Measurements from ENCODE around the gene UBIAD1. TPM values are rescaled to one million over a fixed set of nuclear protein-coding genes. Genes with fewer than 3 reads are reported as not detected.

The UBIAD1 gene
- total and polyA plus RNA-seq, 10 of the 15 experiments (the other 5 are each of a cell fraction or from before 2014, with no cell fraction given), result 4.5 to 23.8 (median 16.0) TPM

DNA sequence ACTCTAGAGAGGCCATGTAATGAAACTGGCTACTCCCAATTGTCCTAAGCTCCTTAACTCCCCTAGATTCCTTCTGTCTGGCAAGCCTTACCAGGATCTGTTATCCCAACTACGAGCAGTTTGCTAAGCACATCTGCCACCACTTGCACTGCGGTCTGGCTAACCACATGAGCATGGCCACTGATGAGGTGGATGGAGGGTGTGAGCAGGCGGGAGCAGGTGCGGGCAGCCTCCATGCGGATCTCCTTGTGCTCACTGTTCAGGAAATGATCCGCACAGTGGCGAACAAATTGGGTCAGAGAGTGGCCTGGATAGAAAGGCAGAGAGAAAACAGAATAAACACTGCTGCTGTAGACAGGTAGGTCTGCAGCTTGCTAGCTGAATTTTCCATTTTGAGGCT, 34.7 kb upstream of the UBIAD1 start:
- DNase-seq (ENCODE audit: low read depth, low spot score) (no peak), FAIRE-seq (no peak), ATAC-seq (no peak)
- H3K4me1 ChIP-seq (ENCODE audit: control insufficient read depth, insufficient read depth, low read length), result peaks cover 3% of the 10 kb centered on the region; the same call in 1 of the 2 replicates
- H3K4me3 ChIP-seq, result no peak overlapping the region
- no peaks in the 10 kb centered on the region; the same call in 1 of the 2 replicates for H4K20me1 ChIP-seq (ENCODE audit: control insufficient read depth, insufficient read depth)
- H3K36me3 ChIP-seq (ENCODE audit: control insufficient read depth in 2 of 2, insufficient read depth in 2 of 2, low read length in 1 of 2), result peaks cover 18 to 32% of the 10 kb centered on the region in 2 experiments
- in situ Hi-C loops (cut with MboI) (loop anchor here (5.0 kb wide), 1 partner anchor 404 kb away; no protein-coding TSS in a partner anchor), intact Hi-C loops (cut with micrococcal nuclease; ENCODE audit: unreplicated experiment) (no loop called here)
- H3K27ac ChIP-seq (ENCODE audit: control insufficient read depth, insufficient read depth), result no peak overlapping the region
- TF ChIP-seq MEF2A (IDR thresholded peaks at IDR 0.05; ENCODE audit: insufficient read depth, low read depth, low read length), result no peak
- TF ChIP-seq IRF4 (IDR thresholded peaks at IDR 0.05; ENCODE audit: low read depth, low read length), result no peak
- TF ChIP-seq NFYA (IDR thresholded peaks at IDR 0.05; ENCODE audit: borderline replicate concordance, low read depth, low read length), result no peak
- no peak for TF ChIP-seq MXI1 (IDR thresholded peaks at IDR 0.05; ENCODE audit: low read depth, low read length)
- TF ChIP-seq IKZF1 (conservative IDR thresholded peaks at IDR 0.05), result no peak
- TF ChIP-seq MTA3 (IDR thresholded peaks at IDR 0.05; ENCODE audit: borderline replicate concordance, low read length), result no peak
- TF ChIP-seq, protein P1, sequence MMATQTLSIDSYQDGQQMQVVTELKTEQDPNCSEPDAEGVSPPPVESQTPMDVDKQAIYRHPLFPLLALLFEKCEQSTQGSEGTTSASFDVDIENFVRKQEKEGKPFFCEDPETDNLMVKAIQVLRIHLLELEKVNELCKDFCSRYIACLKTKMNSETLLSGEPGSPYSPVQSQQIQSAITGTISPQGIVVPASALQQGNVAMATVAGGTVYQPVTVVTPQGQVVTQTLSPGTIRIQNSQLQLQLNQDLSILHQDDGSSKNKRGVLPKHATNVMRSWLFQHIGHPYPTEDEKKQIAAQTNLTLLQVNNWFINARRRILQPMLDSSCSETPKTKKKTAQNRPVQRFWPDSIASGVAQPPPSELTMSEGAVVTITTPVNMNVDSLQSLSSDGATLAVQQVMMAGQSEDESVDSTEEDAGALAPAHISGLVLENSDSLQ (IDR thresholded peaks at IDR 0.05), result no peak
- TF ChIP-seq BMI1 (IDR thresholded peaks at IDR 0.05; ENCODE audit: borderline replicate concordance), result no peak
- no peak for TF ChIP-seq ATF7 (IDR thresholded peaks at IDR 0.05; ENCODE audit: low read depth)
- no peak overlapping the region for H2AFZ ChIP-seq (ENCODE audit: control insufficient read depth, low read depth, low read length)
- H3K79me2 ChIP-seq (ENCODE audit: control insufficient read depth, insufficient read depth, low read length), result no peaks in the 10 kb centered on the region
- BruUV-seq (replicated peaks), result no TSS peak
- POLR2A ChIA-PET, result interaction anchor here (0.6 kb wide), 1 partner anchor 729 kb away, joined by 6 read pairs; no protein-coding TSS in a partner anchor
- CTCF ChIA-PET, result interaction anchor here (1.2 to 1.5 kb wide), 3 partner anchors 9 to 201 kb away, joined by 3 to 4 read pairs (median 4); no protein-coding TSS in a partner anchor
- no peak overlapping the region for H3K9ac ChIP-seq (ENCODE audit: control insufficient read depth, insufficient read depth, low read length)
- no peaks in the 10 kb centered on the region for H3K9me3 ChIP-seq (replicated peaks; ENCODE audit: control insufficient read depth, insufficient read depth, low read length)
- H3K27me3 ChIP-seq (replicated peaks in 1 of 2; ENCODE audit: control insufficient read depth in 2 of 2, insufficient read depth in 2 of 2, low read length in 1 of 2), result no peaks in the 10 kb centered on the region
- RAD21 ChIA-PET (ENCODE audit: unreplicated experiment), result no interaction called here
- H3K4me2 ChIP-seq (ENCODE audit: control insufficient read depth, insufficient read depth), result no peak overlapping the region
- 98% methylated on average over 7 of the region's 7 CpGs for WGBS (ENCODE audit: insufficient coverage, insufficient replicate concordance, low lambda C conversion rate, missing lambda C conversion rate)
- SMC1A ChIA-PET (ENCODE audit: uncharacterized antibody, unreplicated experiment), result no interaction called here

All from GM12878 (cell line).